C4-2B (cell line): ENCODE measurements around the gene DDX28.

Source experiments
- ZFX ChIP-seq: fragments of 450-650 bp; IDR thresholded peaks from 2 replicates; pipeline ENCODE4 v1.6.1; 2017
- TF ChIP-seq, protein P1 (sequence below): fragments of 450-650 bp; conservative IDR thresholded peaks from 2 replicates; pipeline ENCODE4 v1.5.1; 2017; ENCODE audit warnings: mild to moderate bottlenecking

DNA sequence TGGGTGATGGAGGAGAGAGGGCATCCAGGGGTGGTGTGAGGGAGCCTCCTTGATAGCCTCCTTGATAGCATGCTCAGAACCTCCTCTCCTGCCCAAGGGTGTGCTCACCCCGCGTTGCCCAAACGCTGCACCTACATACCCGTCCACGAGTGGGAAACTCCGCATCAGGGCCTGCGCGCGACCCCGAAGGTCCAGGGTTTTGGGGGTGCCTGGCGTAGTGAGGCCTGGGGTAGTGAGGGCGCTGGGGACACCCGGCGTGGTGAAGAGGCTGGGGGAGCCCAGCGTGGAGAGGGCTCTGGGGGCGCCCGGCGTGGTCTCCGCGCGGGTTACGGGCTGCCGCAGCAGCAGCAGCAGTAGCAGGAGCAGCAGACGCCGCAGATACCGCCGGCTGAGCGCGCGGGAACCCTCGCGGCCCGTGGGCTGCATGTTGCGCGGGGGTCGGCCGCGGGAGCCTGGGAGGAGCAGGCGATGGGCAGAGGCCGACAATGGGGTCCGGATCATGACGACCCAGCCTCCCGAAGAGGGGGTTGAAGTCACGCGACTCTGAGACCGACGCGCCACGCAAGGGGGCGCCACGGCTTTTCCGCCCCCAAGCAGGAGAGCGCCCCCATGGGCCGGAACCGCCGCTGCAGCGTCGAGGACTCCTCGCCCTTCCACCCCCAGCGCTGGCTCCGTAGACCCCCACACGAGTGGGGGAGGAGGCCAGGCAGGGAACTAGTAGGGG lies 42.9 kb downstream of the DDX28 start, which contains the start of gene DPEP3:
- TF ChIP-seq, protein P1, sequence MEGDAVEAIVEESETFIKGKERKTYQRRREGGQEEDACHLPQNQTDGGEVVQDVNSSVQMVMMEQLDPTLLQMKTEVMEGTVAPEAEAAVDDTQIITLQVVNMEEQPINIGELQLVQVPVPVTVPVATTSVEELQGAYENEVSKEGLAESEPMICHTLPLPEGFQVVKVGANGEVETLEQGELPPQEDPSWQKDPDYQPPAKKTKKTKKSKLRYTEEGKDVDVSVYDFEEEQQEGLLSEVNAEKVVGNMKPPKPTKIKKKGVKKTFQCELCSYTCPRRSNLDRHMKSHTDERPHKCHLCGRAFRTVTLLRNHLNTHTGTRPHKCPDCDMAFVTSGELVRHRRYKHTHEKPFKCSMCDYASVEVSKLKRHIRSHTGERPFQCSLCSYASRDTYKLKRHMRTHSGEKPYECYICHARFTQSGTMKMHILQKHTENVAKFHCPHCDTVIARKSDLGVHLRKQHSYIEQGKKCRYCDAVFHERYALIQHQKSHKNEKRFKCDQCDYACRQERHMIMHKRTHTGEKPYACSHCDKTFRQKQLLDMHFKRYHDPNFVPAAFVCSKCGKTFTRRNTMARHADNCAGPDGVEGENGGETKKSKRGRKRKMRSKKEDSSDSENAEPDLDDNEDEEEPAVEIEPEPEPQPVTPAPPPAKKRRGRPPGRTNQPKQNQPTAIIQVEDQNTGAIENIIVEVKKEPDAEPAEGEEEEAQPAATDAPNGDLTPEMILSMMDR, result no peak; the same call in 1 of the 2 replicates
- TF ChIP-seq ZFX, result no peak
